HG03280 (cell line): ENCODE measurements around the gene SLC38A3.

ENCODE experiments used
- ATAC-seq: cut with Tn5 transposase; IDR thresholded peaks from one replicate; pipeline ENCODE4 v1.9.1; 2021; ENCODE audit warnings: mild to moderate bottlenecking, moderate library complexity; ENCODE audit not compliant: unreplicated experiment

Gene SLC38A3

GRCh38 chr3:50204804-50205412 lies at the start of gene SLC38A3:
Gene SLC38A3, plus strand, starts transcription at chr3:50205271. Its CDS starts 8,929 bp downstream, at chr3:50214200.
- no peak for ATAC-seq

- no peak for ATAC-seq
Observed at GRCh38 chr3:50155491-50155878, 49.6 kb upstream of the SLC38A3 start.

GRCh38 chr3:50155891-50156290 lies 49.2 kb upstream of the SLC38A3 start:
- ATAC-seq = no peak

GRCh38 chr3:50156549-50157493 lies 48.2 kb upstream of the SLC38A3 start:
- no peak for ATAC-seq

- no peak for ATAC-seq
Observed at GRCh38 chr3:50157827-50158529, 47.1 kb upstream of the SLC38A3 start.

GRCh38 chr3:50158530-50159146 lies 46.4 kb upstream of the SLC38A3 start:
- ATAC-seq = no peak

GRCh38 chr3:50160561-50160983 lies 44.5 kb upstream of the SLC38A3 start:
- no peak for ATAC-seq

GRCh38 chr3:50161320-50161719 lies 43.8 kb upstream of the SLC38A3 start:
- no peak for ATAC-seq

GRCh38 chr3:50162034-50162883 lies 42.8 kb upstream of the SLC38A3 start:
- ATAC-seq = no peak

- no peak for ATAC-seq
Observed at GRCh38 chr3:50163572-50164455, 41.3 kb upstream of the SLC38A3 start.

- ATAC-seq = no peak
Observed at GRCh38 chr3:50164481-50164880, 40.6 kb upstream of the SLC38A3 start.

GRCh38 chr3:50164984-50165909 lies 39.8 kb upstream of the SLC38A3 start:
- ATAC-seq = no peak

- no peak for ATAC-seq
Observed at GRCh38 chr3:50165910-50166538, 39.0 kb upstream of the SLC38A3 start.

GRCh38 chr3:50166620-50167019 lies 38.5 kb upstream of the SLC38A3 start:
- ATAC-seq = no peak

- no peak for ATAC-seq
Observed at GRCh38 chr3:50167069-50167840, 37.8 kb upstream of the SLC38A3 start.

GRCh38 chr3:50167841-50168209 lies 37.2 kb upstream of the SLC38A3 start:
- no peak for ATAC-seq

- ATAC-seq = no peak
Observed at GRCh38 chr3:50168388-50168787, 36.7 kb upstream of the SLC38A3 start.
